SK-N-SH (cell line): ENCODE measurements around the gene SSR4. TPM values are rescaled to one million over a fixed set of nuclear protein-coding genes. Genes with fewer than 3 reads are reported as not detected.

Source experiments
- CTCF ChIA-PET: fragments of 300-600, 350-600 bp; formaldehyde crosslinking; extraction: SDS; loops from one replicate; lab custom pipeline; 2021; lab: Yijun Ruan, JAX
- POLR2A ChIA-PET: fragments of 350-600 bp; sonication (Branson Sonifier 250); formaldehyde crosslinking; extraction: SDS; loops from one replicate; lab custom pipeline; 2020; ENCODE audit warnings: antibody characterized with exemption, inconsistent platforms; lab: Yijun Ruan, JAX
- DNase-seq: peaks from one replicate; pipeline ENCODE4 v3.0.0; 2012
- H2AFZ ChIP-seq: fragments of 200-600 bp; sonication (generic); 2 replicates; pipeline ENCODE4 v1.8.1; 2016; ENCODE audit warnings: antibody characterized with exemption, mild to moderate bottlenecking, low read depth
- H3F3A ChIP-seq: fragments of 200-600 bp; sonication (generic); replicated peaks from 2 replicates; pipeline ENCODE3; 2016; ENCODE audit warnings: antibody characterized with exemption, mild to moderate bottlenecking; ENCODE audit not compliant: insufficient read depth
- H3K27ac ChIP-seq, 2 experiments: fragments of 200-500 bp in 1 of 2; fragments of 200-600 bp in 1 of 2; sonication (Bioruptor generic) in 1 of 2; sonication (generic), shearing (Covaris generic) in 1 of 2; 2 replicates each; pipeline versions ENCODE4 v1.5.1 to v1.6.1; 2014 to 2016; ENCODE audit warnings: low read depth in 2 of 2, inconsistent platforms in 1 of 2, low read length in 1 of 2, mild to moderate bottlenecking in 1 of 2, mixed read lengths in 1 of 2
- H3K27me3 ChIP-seq: fragments of 200-600 bp; sonication (generic), shearing (Covaris generic); 2 replicates; pipeline ENCODE4 v1.6.1; 2016; ENCODE audit warnings: mixed run types; ENCODE audit not compliant: insufficient read depth
- H3K36me3 ChIP-seq, 2 experiments: fragments of 200-500 bp in 1 of 2; fragments of 200-600 bp in 1 of 2; sonication (Bioruptor generic) in 1 of 2; sonication (generic) in 1 of 2; replicated peaks in 1 of 2; 2 replicates each; pipeline versions ENCODE3 to v1.5.1; 2014 to 2016; ENCODE audit warnings: low read length in 1 of 2, mild to moderate bottlenecking in 1 of 2; ENCODE audit not compliant: insufficient read depth in 2 of 2, control insufficient read depth in 1 of 2
- H3K4me1 ChIP-seq, 2 experiments: fragments of 200-500 bp in 1 of 2; fragments of 200-600 bp in 1 of 2; sonication (Bioruptor generic) in 1 of 2; sonication (generic), shearing (Covaris generic) in 1 of 2; 2 replicates each; pipeline versions ENCODE4 v1.5.1 to v1.6.1; 2014 to 2016; ENCODE audit warnings: low read depth in 1 of 2, low read length in 1 of 2, mixed run types in 1 of 2; ENCODE audit not compliant: insufficient read depth in 2 of 2, control insufficient read depth in 1 of 2
- H3K4me2 ChIP-seq: fragments of 200-600 bp; sonication (generic), shearing (Covaris generic); 2 replicates; pipeline ENCODE4 v1.6.1; 2017; ENCODE audit warnings: mixed run types
- H3K4me3 ChIP-seq, 2 experiments: fragments of 200-500 bp in 1 of 2; fragments of 200-600 bp in 1 of 2; sonication (Bioruptor generic) in 1 of 2; sonication (generic), shearing (Covaris generic) in 1 of 2; 2 replicates each; pipeline versions ENCODE4 v1.5.1 to v1.8.1; 2014 to 2016; ENCODE audit warnings: low read depth in 2 of 2, inconsistent platforms in 1 of 2, low read length in 1 of 2, mild to moderate bottlenecking in 1 of 2, mixed read lengths in 1 of 2, moderate library complexity in 1 of 2
- H3K79me2 ChIP-seq: fragments of 200-600 bp; sonication (generic); 2 replicates; pipeline ENCODE4 v1.8.1; 2017; ENCODE audit warnings: mild to moderate bottlenecking; ENCODE audit not compliant: insufficient read depth
- H3K9ac ChIP-seq: fragments of 200-600 bp; sonication (generic); 2 replicates; pipeline ENCODE4 v1.6.1; 2017; ENCODE audit warnings: mixed run types
- H3K9me2 ChIP-seq: fragments of 200-600 bp; sonication (generic); 2 replicates; pipeline ENCODE4 v1.6.1; 2017; ENCODE audit warnings: mixed run types
- H3K9me3 ChIP-seq: fragments of 200-600 bp; sonication (generic); 2 replicates; pipeline ENCODE4 v1.6.1; 2017; ENCODE audit warnings: mixed run types, mild to moderate bottlenecking, moderate library complexity
- H4K20me1 ChIP-seq: fragments of 200-600 bp; sonication (generic); 2 replicates; pipeline ENCODE4 v1.6.1; 2017; ENCODE audit warnings: mild to moderate bottlenecking, mixed run types; ENCODE audit not compliant: insufficient read depth
- PBX3 ChIP-seq: IDR thresholded peaks from 2 replicates; pipeline ENCODE4; 2012
- RAD21 ChIP-seq: IDR thresholded peaks from 2 replicates; pipeline ENCODE4 v1.6.1; 2012; ENCODE audit warnings: mild to moderate bottlenecking, low read length
- REST ChIP-seq: IDR thresholded peaks from 2 replicates; pipeline ENCODE4 v1.6.1; 2012; ENCODE audit warnings: mild to moderate bottlenecking, low read depth, low read length, moderate library complexity
- RXRA ChIP-seq: IDR thresholded peaks from 2 replicates; pipeline ENCODE4 v1.4.0; 2012; ENCODE audit warnings: low read depth, mild to moderate bottlenecking, borderline replicate concordance
- TEAD4 ChIP-seq: IDR thresholded peaks from 2 replicates; pipeline ENCODE4 v1.4.0; 2012; ENCODE audit warnings: mild to moderate bottlenecking, borderline replicate concordance; ENCODE audit not compliant: insufficient read depth
- USF2 ChIP-seq: fragments of 150-350 bp; IDR thresholded peaks from 2 replicates; pipeline ENCODE4 v1.6.1; 2017; ENCODE audit warnings: antibody characterized with exemption, low read length, low read depth, borderline replicate concordance
- ZBTB33 ChIP-seq: IDR thresholded peaks from 2 replicates; pipeline ENCODE4 v1.4.0; 2012; ENCODE audit warnings: low read depth, borderline replicate concordance
- WGBS: methylation state at CpG from one replicate; pipeline ENCODE4 v1.1.6; 2017; ENCODE audit warnings: low lambda C conversion rate; 5-methylcytosine and 5-hydroxymethylcytosine counted together
- polyA plus RNA-seq, 3 experiments: library from polyadenylated mRNA; depleted of rRNA; stranded (reverse); fragments of >200 nt; gene quantifications; 2 replicates each; pipeline ENCODE4 v1.2.3, GENCODE V29; 2012

Gene SSR4
- polyA plus RNA-seq, 1 of the 3 experiments (the other 2 are of a cell fraction): 367 TPM

- WGBS: 54% methylated on average over 5 of the region's 13 CpGs
- CTCF ChIA-PET: no interaction called here
- POLR2A ChIA-PET: no interaction called here
Observed at GRCh38 chrX:153805436-153805835, 11.0 kb downstream of the SSR4 start.

More at GRCh38 chrX:153805436-153805835, 11.0 kb downstream of the SSR4 start:
- no peaks in the 10 kb centered on the region for H3K9me3 ChIP-seq
- no peaks in the 10 kb centered on the region; a peak in 1 of 4 replicates for H3K4me1 ChIP-seq
- H3K9me2 ChIP-seq: no peaks in the 10 kb centered on the region
- no peak overlapping the region for H3K4me2 ChIP-seq
- DNase-seq: no peak
- H4K20me1 ChIP-seq: no peaks in the 10 kb centered on the region
- H3K36me3 ChIP-seq: no peaks in the 10 kb centered on the region
- no peaks in the 10 kb centered on the region for H3F3A ChIP-seq
- no peak overlapping the region for H3K4me3 ChIP-seq
- peaks cover 9% of the 10 kb centered on the region for H3K27me3 ChIP-seq
- H3K9ac ChIP-seq: no peak overlapping the region
- H3K79me2 ChIP-seq: no peaks in the 10 kb centered on the region
- no peak overlapping the region for H2AFZ ChIP-seq
- H3K27ac ChIP-seq: no peak overlapping the region
- TF ChIP-seq RXRA (no peak), TEAD4 (no peak), PBX3 (no peak), REST (no peak), USF2 (no peak), RAD21 (no peak), ZBTB33 (no peak)
